Tibial nerve (tissue), 4 donors: ENCODE data around the gene PDCD2L. TPM values are rescaled to one million over a fixed set of nuclear protein-coding genes. Genes with fewer than 3 reads are reported as not detected.

Experiments
- DNase-seq, 2 donors: peaks; one replicate each; pipeline ENCODE4 v3.0.0-alpha.2; 2019; ENCODE audit warnings: low spot score in 2 of 2
- H3K27ac ChIP-seq, 4 donors: fragments of 200-600 bp; sonication (generic) in 3 of 4; one replicate each; pipeline ENCODE4 v1.5.1; 2017 to 2019; ENCODE audit warnings: mild to moderate bottlenecking in 1 of 4
- H3K27me3 ChIP-seq, 2 donors: fragments of 200-600 bp; sonication (generic) in 1 of 2; one replicate each; pipeline versions ENCODE4 v1.5.1 to v1.6.0; 2017 to 2019
- H3K36me3 ChIP-seq, 3 donors: fragments of 200-600 bp; sonication (generic); one replicate each; pipeline ENCODE4 v1.5.1; 2018 to 2019
- H3K4me1 ChIP-seq, 4 donors: fragments of 200-600 bp; sonication (generic) in 3 of 4; one replicate each; pipeline ENCODE4 v1.5.1; 2017 to 2019
- H3K4me3 ChIP-seq, 4 donors: fragments of 200-600 bp; sonication (generic) in 3 of 4; one replicate each; pipeline ENCODE4 v1.5.1; 2017 to 2019; ENCODE audit warnings: mild to moderate bottlenecking in 1 of 4, moderate library complexity in 1 of 4
- H3K9me3 ChIP-seq, 4 donors: fragments of 200-600 bp; sonication (generic) in 3 of 4; one replicate each; pipeline ENCODE4 v1.5.1; 2017 to 2019
- CTCF ChIP-seq, 5 experiments: fragments of 200-600 bp in 3 of 5; fragments of 450-650 bp in 2 of 5; sonication (generic) in 3 of 5; IDR thresholded peaks; one replicate each; pipeline ENCODE4 v1.5.1; 2016 to 2019; ENCODE audit warnings: antibody characterized with exemption in 5 of 5, mild to moderate bottlenecking in 3 of 5, moderate library complexity in 2 of 5
- EP300 ChIP-seq, 2 donors: sonication (generic); formaldehyde crosslinking; IDR thresholded peaks; one replicate each; pipeline ENCODE4 v1.6.1; 2017; ENCODE audit warnings: antibody characterized with exemption in 2 of 2, mild to moderate bottlenecking in 1 of 2
- POLR2A ChIP-seq, 2 donors: fragments of 450-650 bp; IDR thresholded peaks; one replicate each; pipeline ENCODE4 v1.6.1; 2017; ENCODE audit warnings: antibody characterized with exemption in 2 of 2, mild to moderate bottlenecking in 2 of 2, moderate library complexity in 2 of 2
- WGBS, 2 donors: methylation state at CpG; one replicate each; pipeline ENCODE4 v1.1.5; 2018; 5-methylcytosine and 5-hydroxymethylcytosine counted together
- total RNA-seq, 4 donors: library from RNA; depleted of rRNA; stranded (reverse); fragments of >200 nt; gene quantifications; one replicate each; pipeline ENCODE4 v1.1.0, GENCODE V29; 2016

PDCD2L gene
- total RNA-seq, 4 donors from 2014 or later = 9.8 to 16.2 (median 12.2) TPM

- Histone ChIP-seq H3K27ac (peak overlapping the region in 2 of 4 donors; percentile 61 to 73), H3K9me3 (no peaks in the 10 kb centered on the region), H3K36me3 (peaks cover 0 to 43% (median 11%) of the 10 kb centered on the region in 3 donors), H3K4me3 (no peak overlapping the region), H3K4me1 (peaks cover 0 to 13% (median 9%) of the 10 kb centered on the region in 4 donors), H3K27me3 (no peaks in the 10 kb centered on the region)
- no peak for DNase-seq
- TF ChIP-seq EP300 (IDR thresholded peaks at IDR 0.05) (no peak), POLR2A (IDR thresholded peaks at IDR 0.05) (no peak), CTCF (IDR thresholded peaks at IDR 0.05) (no peak)
- WGBS, 2 donors = 78 to 80% methylated on average over 4 of the region's 4 CpGs
These were observed 70.2 kb downstream of the PDCD2L start for GRCh38 chr19:34474233-34474989.

GRCh38 chr19:34475026-34475974 is 71.1 kb downstream of the PDCD2L start:
- H3K36me3 ChIP-seq = peaks cover 0 to 34% (median 11%) of the 10 kb centered on the region in 3 donors
- H3K27me3 ChIP-seq = no peaks in the 10 kb centered on the region
- WGBS, 2 donors = 31 to 35% methylated on average over 9 of the region's 9 CpGs
- H3K27ac ChIP-seq = peak overlapping the region in 3 of 4 donors; percentile 25 to 73 (median 61)
- TF ChIP-seq EP300 (IDR thresholded peaks at IDR 0.05) = peak in 1 of 2 donors; percentile 47
- no peak for TF ChIP-seq POLR2A (IDR thresholded peaks at IDR 0.05)
- no peaks in the 10 kb centered on the region for H3K9me3 ChIP-seq
- no peak overlapping the region for H3K4me3 ChIP-seq
- peaks cover 0 to 13% (median 9%) of the 10 kb centered on the region in 4 donors for H3K4me1 ChIP-seq
- no peak for DNase-seq

Other genes with a start within 250 kb of the PDCD2L start
- 100 to 1,000 TPM in 1 of 4 donors, 10 to 100 TPM in 3; 68.4 to 117 (median 98.1) TPM for gene LSM14A, start 231.9 kb upstream of the PDCD2L start, total RNA-seq
- 10 to 100 TPM; 21.6 to 35.4 (median 30.9) TPM for gene GARRE1, start 149.8 kb upstream of the PDCD2L start, total RNA-seq
- 100 to 1,000 TPM; 156 to 233 (median 177) TPM for gene GPI, start 39.2 kb upstream of the PDCD2L start, total RNA-seq
- gene UBA2, start 24.0 kb downstream of the PDCD2L start, total RNA-seq = 100 to 1,000 TPM in 1 of 4 donors, 10 to 100 TPM in 3; 85.1 to 124 (median 89.6) TPM
- 10 to 100 TPM; 18.4 to 55.5 (median 30.4) TPM for gene WTIP, start 77.4 kb downstream of the PDCD2L start, total RNA-seq